Liver (tissue), 9 donors: ENCODE data around the gene MSI1. TPM values are rescaled to one million over a fixed set of nuclear protein-coding genes. Genes with fewer than 3 reads are reported as not detected.
A peak's percentile ranks its signal among the peaks of the same experiment; 100 is the strongest.

Experiments
- DNase-seq: peaks from one replicate; pipeline ENCODE4 v3.0.0-alpha.2; 2017; ENCODE audit warnings: low spot score
- H3K27ac ChIP-seq, 2 donors: one replicate each; pipeline ENCODE4 v1.7.0; 2013; ENCODE audit warnings: inconsistent platforms in 2 of 2, low read length in 2 of 2, control low read depth in 1 of 2, low read depth in 1 of 2, mild to moderate bottlenecking in 1 of 2
- H3K27me3 ChIP-seq, 4 donors: one replicate each; pipeline versions ENCODE4 v1.6.1 to v1.7.0; 2013; ENCODE audit warnings: low read length in 3 of 4, inconsistent platforms in 1 of 4, mild to moderate bottlenecking in 1 of 4, moderate library complexity in 1 of 4; ENCODE audit not compliant: control insufficient read depth in 4 of 4, insufficient read depth in 4 of 4
- H3K36me3 ChIP-seq, 4 donors: one replicate each; pipeline versions ENCODE4 v1.6.1 to v1.7.0; 2013; ENCODE audit warnings: low read length in 3 of 4, mild to moderate bottlenecking in 3 of 4, low read depth in 1 of 4, moderate library complexity in 1 of 4; ENCODE audit not compliant: control insufficient read depth in 4 of 4, insufficient read depth in 3 of 4
- H3K4me1 ChIP-seq, 4 donors: one replicate each; pipeline versions ENCODE4 v1.6.1 to v1.7.0; 2013; ENCODE audit warnings: low read length in 3 of 4, mild to moderate bottlenecking in 3 of 4, moderate library complexity in 1 of 4; ENCODE audit not compliant: control insufficient read depth in 4 of 4, insufficient read depth in 4 of 4
- H3K4me3 ChIP-seq, 3 donors: one replicate each; pipeline versions ENCODE4 v1.6.1 to v1.7.0; 2013; ENCODE audit warnings: low read length in 3 of 3, control low read depth in 1 of 3, low read depth in 1 of 3, mild to moderate bottlenecking in 1 of 3
- H3K9ac ChIP-seq, 2 donors: one replicate each; pipeline ENCODE4 v1.7.0; 2013; ENCODE audit warnings: low read length in 2 of 2, mild to moderate bottlenecking in 2 of 2, moderate library complexity in 2 of 2, control low read depth in 1 of 2, low read depth in 1 of 2
- H3K9me3 ChIP-seq, 4 donors: one replicate each; pipeline versions ENCODE4 v1.6.1 to v1.7.0; 2013; ENCODE audit warnings: low read length in 3 of 4; ENCODE audit not compliant: control insufficient read depth in 4 of 4
- EGR1 ChIP-seq, 2 donors: IDR thresholded peaks; 2 replicates each; pipeline ENCODE4 v1.6.1; 2016 to 2018; ENCODE audit warnings: antibody characterized with exemption in 2 of 2, low read depth in 2 of 2
- FOXA1 ChIP-seq: IDR thresholded peaks from 2 replicates; pipeline ENCODE4 v1.6.1; 2016; ENCODE audit warnings: antibody characterized with exemption
- GABPA ChIP-seq, 2 donors: IDR thresholded peaks in 1 of 2; conservative IDR thresholded peaks in 1 of 2; 2 replicates each; pipeline ENCODE4 v1.6.1; 2016; ENCODE audit warnings: antibody characterized with exemption in 2 of 2, mild to moderate bottlenecking in 1 of 2, moderate library complexity in 1 of 2
- RAD21 ChIP-seq, 2 donors: IDR thresholded peaks; 2 replicates each; pipeline ENCODE4 v1.6.1; 2016; ENCODE audit warnings: antibody characterized with exemption in 2 of 2, mild to moderate bottlenecking in 2 of 2
- RXRA ChIP-seq, 2 donors: IDR thresholded peaks; 2 replicates each; pipeline ENCODE4 v1.6.1; 2017 to 2018; ENCODE audit warnings: antibody characterized with exemption in 2 of 2, mild to moderate bottlenecking in 1 of 2
- SP1 ChIP-seq: IDR thresholded peaks from 2 replicates; pipeline ENCODE4 v1.6.1; 2018; ENCODE audit warnings: antibody characterized with exemption, mild to moderate bottlenecking
- YY1 ChIP-seq: IDR thresholded peaks from 2 replicates; pipeline ENCODE4 v1.6.1; 2016; ENCODE audit warnings: antibody characterized with exemption, mild to moderate bottlenecking
- WGBS: extraction: QIAGEN DNeasy Blood & Tissue Kit; methylation state at CpG from one replicate; pipeline ENCODE4 v1.1.7; 2013; 5-methylcytosine and 5-hydroxymethylcytosine counted together
- polyA plus RNA-seq, 2 donors: library from polyadenylated mRNA; stranded (reverse) in 1 of 2; unstranded in 1 of 2; fragments of 200-250 nt in 1 of 2; fragments of >200 nt in 1 of 2; fragmentation: Nextera tagmentation in 1 of 2; extraction: Ambion mirVana in 1 of 2; gene quantifications; one replicate each; pipeline versions ENCODE4 v1.2.1 to v1.2.3, GENCODE V29; 2013 to 2015
- total RNA-seq, 2 donors: library from RNA; depleted of rRNA; stranded (reverse); fragments of >200 nt; gene quantifications; one replicate each; pipeline ENCODE4 v1.2.3, GENCODE V29; 2014
- TF ChIP-seq, protein P1 (sequence below): IDR thresholded peaks from 2 replicates; pipeline ENCODE4 v1.6.1; 2016; ENCODE audit warnings: antibody characterized with exemption
- TF ChIP-seq, protein P2 (sequence below): IDR thresholded peaks from 2 replicates; pipeline ENCODE4 v1.6.1; 2016; ENCODE audit warnings: antibody characterized with exemption
- TF ChIP-seq, protein P3 (sequence below): IDR thresholded peaks from 2 replicates; pipeline ENCODE4 v1.6.1; 2016; ENCODE audit warnings: antibody characterized with exemption
- donor health status: healthy.
- donor health status: healthy.
- donor health status: healthy.
- donor health status: healthy.
- donor health status: healthy.

Gene MSI1
- total and polyA plus RNA-seq, 4 donors: 0.13 to 1.2 TPM; not detected in 2

DNA sequence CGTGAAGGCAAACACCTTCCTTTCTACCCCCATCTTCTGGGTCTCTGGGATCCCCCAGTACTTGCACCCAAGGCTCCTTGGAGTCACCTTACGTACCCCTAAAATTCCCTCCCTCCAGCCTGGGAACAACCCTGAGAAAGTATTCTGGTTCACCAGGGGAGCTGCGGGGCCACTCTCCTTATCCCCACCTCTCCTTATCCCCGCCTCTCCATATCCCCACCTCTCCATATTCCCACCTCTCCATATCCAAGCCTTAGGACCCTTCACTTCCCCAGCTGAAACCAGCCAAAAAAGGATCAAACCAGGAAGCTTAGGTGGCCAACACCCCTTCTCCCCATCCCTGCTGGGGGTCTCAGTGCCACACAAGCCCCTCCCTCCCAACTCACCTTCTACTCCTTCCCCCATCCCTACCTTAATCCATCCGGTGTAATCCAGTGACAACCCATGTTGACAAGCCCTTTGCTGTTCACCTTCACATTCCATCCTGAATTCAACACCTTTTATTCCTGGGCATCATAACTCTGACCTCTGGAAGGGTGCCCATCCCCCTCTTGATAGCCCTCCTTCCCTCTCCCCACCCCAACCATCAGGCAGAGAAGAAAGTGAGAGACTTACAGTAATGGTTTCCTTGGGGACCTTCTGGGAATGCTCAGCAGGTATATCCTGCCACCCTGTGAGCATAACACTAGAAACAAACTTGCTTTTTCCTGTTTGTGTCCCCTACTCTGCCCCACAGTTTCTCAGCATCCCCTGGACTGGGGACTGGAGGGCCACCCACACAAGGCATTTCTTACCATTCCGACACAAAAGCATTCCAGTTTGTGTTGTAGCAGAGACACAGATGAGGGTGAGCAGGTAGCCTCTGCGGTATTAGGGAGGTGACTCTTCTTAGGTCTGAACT is 1.6 kb upstream of the MSI1 start:
- H3K27me3 ChIP-seq: peaks cover 0 to 9% (median 5%) of the 10 kb centered on the region in 4 donors
- DNase-seq: no peak
- 41% methylated on average over 7 of the region's 7 CpGs for WGBS

DNA sequence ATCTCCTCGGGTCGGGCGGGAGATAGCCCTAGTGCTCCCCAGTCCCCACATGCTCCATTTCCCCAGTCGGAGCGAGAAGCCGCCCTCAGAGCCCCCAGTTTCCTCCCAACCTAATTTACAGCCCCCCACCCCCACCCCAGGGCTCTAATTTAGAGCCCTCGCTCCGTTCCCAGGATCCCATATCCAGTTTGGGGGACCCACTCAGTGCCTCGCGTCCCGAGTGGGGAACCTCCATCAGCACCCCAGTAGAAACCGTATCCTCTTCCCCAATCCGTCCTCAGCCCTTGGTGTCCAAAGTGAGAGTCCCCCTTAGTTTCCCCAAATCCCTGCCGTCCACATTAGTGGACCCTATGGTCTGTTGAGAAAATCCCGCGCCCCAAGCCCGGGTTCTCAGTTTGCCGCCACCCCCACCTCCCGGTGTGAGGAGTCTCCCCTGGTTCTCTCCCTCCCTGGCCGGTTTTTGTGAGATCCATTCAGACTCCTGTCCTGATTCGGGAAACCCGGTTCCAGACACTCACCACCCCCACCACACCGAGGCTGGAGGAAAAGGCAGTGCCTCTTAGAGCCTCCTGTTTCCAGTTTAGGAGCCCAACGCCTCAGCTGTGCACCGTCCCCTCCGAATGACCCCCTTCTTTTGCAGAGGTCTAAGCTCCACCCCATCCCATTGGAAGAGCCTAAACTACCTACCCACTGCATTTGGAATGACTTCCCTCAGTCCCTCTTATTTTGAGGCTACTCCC is 809 bp upstream of the MSI1 start:
- Histone ChIP-seq H3K27ac (no peak overlapping the region), H3K9me3 (no peaks in the 10 kb centered on the region), H3K36me3 (no peaks in the 10 kb centered on the region), H3K27me3 (peaks cover 0 to 8% (median 3%) of the 10 kb centered on the region in 4 donors), H3K9ac (no peak overlapping the region), H3K4me3 (peak overlapping the region in 1 of 3 donors; percentile 60), H3K4me1 (peaks cover 0 to 20% (median 10%) of the 10 kb centered on the region in 4 donors)
- DNase-seq: no peak
- 7% methylated on average over 26 of the region's 26 CpGs for WGBS
- TF ChIP-seq, protein P1, sequence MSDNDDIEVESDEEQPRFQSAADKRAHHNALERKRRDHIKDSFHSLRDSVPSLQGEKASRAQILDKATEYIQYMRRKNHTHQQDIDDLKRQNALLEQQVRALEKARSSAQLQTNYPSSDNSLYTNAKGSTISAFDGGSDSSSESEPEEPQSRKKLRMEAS: no peak
- no peak for TF ChIP-seq FOXA1
- no peak for TF ChIP-seq EGR1 (IDR thresholded peaks at IDR 0.05; ENCODE audit: low read depth in 2 of 2)
- TF ChIP-seq RAD21 (IDR thresholded peaks at IDR 0.05): no peak
- TF ChIP-seq RXRA (IDR thresholded peaks at IDR 0.05): no peak
- TF ChIP-seq, protein P2, sequence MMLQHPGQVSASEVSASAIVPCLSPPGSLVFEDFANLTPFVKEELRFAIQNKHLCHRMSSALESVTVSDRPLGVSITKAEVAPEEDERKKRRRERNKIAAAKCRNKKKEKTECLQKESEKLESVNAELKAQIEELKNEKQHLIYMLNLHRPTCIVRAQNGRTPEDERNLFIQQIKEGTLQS: no peak
- TF ChIP-seq SP1: no peak

More for the DNA sequence above, 1.6 kb upstream of the MSI1 start:
- TF ChIP-seq, protein P3, sequence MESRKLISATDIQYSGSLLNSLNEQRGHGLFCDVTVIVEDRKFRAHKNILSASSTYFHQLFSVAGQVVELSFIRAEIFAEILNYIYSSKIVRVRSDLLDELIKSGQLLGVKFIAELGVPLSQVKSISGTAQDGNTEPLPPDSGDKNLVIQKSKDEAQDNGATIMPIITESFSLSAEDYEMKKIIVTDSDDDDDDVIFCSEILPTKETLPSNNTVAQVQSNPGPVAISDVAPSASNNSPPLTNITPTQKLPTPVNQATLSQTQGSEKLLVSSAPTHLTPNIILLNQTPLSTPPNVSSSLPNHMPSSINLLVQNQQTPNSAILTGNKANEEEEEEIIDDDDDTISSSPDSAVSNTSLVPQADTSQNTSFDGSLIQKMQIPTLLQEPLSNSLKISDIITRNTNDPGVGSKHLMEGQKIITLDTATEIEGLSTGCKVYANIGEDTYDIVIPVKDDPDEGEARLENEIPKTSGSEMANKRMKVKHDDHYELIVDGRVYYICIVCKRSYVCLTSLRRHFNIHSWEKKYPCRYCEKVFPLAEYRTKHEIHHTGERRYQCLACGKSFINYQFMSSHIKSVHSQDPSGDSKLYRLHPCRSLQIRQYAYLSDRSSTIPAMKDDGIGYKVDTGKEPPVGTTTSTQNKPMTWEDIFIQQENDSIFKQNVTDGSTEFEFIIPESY: no peak
- no peak for TF ChIP-seq SP1
- TF ChIP-seq YY1: no peak
- TF ChIP-seq RAD21 (IDR thresholded peaks at IDR 0.05): no peak
- TF ChIP-seq, protein P1: no peak
- no peak for TF ChIP-seq GABPA (IDR thresholded peaks at IDR 0.05 in 1 of 2, conservative IDR thresholded peaks at IDR 0.05 in 1 of 2)
- H3K27ac ChIP-seq: no peak overlapping the region
- H3K36me3 ChIP-seq: no peaks in the 10 kb centered on the region
- peaks cover 0 to 17% (median 7%) of the 10 kb centered on the region in 4 donors for H3K4me1 ChIP-seq
- no peak overlapping the region for H3K4me3 ChIP-seq
- H3K9ac ChIP-seq: no peak overlapping the region
- H3K9me3 ChIP-seq: no peaks in the 10 kb centered on the region
